Measurements from ENCODE around the gene SNCAIP. TPM values are rescaled to one million over a fixed set of nuclear protein-coding genes. Genes with fewer than 3 reads are reported as not detected.
"Not testable (repeated sequence)": the region's sequence is repeated elsewhere in the genome, so short reads cannot be mapped to it uniquely, and the experiment has no call there.

The SNCAIP gene
- total RNA-seq, 1 donor from 2014 or later, result 2.3 TPM

DNA sequence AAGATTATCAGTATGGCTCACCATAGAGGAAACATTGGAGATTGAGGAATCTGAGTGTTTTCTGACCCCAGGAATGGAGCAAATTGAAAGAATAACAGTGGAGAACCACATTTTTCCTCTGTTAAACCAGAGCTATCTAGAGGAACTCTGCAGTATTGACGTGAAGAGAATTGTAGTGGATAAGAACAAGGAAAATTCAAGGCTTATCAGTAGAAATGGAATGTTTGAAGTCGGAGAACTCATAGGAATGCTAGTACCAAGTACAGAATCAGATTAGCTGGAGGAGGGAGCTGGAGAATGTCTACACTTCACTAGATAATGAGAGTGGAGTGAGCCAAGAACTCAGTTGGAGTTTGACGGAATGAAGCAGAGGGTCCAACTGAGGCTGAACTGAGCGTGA, 50.3 kb downstream of the SNCAIP start:
- ATAC-seq, result no peak

GRCh38 chr5:122363623-122364022, 51.6 kb downstream of the SNCAIP start:
- no peak for ATAC-seq

DNA sequence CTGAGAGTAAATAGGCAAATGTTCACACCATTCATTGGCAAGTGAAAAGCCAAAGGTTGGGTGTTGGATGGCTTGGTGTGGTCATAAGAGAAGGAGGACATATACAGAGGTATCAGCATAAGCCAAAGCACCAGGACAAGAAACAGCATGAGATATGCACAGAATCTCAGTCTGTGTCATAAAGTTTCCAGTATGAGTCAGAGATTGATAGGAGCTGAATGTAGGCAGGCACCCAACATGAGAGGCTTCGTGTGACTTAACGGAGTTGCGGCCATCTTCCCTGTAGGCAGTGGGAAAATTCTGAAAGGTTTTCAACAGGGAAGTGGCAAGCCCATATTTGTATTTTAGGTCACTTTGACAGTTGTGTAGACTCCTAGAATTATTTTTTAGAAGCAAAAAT, 54.5 kb downstream of the SNCAIP start:
- no peak for ATAC-seq

GRCh38 chr5:122367456-122367855, 55.4 kb downstream of the SNCAIP start:
- no peak for ATAC-seq

GRCh38 chr5:122368510-122369251, 56.6 kb downstream of the SNCAIP start:
- no peak for ATAC-seq

DNA sequence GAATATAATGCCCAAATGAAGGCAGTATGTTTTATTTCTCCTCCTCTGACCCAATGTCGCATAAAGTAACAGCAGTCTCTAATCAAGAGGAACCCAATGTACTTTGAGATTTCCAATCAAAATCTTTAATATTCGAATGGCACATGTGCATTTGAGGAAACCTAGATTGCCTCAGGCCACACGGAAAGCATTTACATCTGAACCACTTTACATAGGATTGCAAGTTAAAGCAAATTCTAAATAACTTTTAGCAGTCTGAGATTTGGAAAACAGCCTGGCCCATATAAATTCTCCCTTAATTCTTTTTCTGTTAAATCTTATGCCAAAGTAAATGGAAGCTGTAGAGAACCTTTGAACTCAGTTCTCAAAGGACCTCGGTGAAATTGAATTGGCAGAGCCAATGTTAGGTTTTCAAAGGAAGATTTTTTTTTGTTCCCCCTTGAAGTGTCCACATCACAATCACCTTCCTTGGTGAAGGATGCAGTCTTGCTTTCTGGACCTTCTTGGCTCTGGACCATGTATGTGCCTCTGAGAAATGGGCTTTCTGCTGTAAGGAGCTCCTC, 57.3 kb downstream of the SNCAIP start:
- no peak for ATAC-seq

DNA sequence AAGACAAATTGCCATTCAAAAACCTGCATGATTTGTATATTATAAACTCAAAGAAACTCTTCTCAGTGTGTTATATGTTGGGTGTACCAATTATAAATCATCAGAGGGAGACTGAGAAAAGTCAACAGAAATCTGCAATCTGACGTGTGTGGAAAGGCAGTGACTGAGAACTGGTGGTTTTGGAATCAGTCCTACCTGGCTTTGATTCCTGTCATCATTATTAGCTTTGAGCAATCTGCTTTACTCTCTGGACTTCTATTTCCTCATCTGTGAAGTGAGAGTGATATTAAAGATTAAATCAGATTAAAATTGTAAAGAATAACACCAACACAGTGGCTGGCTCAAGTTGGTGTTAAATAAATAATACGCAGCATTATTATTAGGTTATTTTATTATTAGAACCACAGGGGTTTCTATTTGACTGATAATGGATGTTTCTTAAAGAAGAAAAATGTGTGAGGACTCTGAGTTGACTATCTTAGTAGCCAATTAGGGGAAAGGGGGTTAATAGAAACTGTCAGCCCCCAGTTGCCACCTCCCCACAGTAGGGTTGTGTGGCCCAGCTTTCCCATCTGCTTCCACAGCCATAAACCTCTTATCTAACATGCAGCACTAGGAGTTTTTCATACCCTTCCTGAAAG, 59.6 kb downstream of the SNCAIP start:
- peak; percentile 25 for ATAC-seq

- no peak for ATAC-seq
Observed at GRCh38 chr5:122374110-122374509, 62.1 kb downstream of the SNCAIP start.

- no peak for ATAC-seq
Observed at GRCh38 chr5:122375801-122376200, 63.8 kb downstream of the SNCAIP start.

GRCh38 chr5:122376250-122376649, 64.2 kb downstream of the SNCAIP start:
- ATAC-seq, result no peak

GRCh38 chr5:122377026-122377425, 65.0 kb downstream of the SNCAIP start:
- no peak for ATAC-seq

DNA sequence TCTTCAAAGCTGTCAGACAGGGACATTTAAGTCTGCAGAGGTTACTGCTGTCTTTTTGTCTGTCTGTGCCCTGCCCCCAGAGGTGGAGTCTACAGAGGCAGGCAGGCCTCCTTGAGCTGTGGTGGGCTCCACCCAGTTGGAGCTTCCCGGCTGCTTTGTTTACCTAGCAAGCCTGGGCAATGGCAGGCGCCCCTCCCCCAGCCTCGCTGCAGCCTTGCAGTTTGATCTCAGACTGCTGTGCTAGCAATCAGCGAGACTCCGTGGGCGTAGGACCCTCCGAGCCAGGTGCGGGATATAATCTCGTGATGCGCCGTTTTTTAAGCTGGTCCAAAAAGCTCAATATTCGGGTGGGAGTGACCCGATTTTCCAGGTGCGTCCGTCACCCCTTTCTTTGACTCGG, 70.9 kb downstream of the SNCAIP start:
- not testable (repeated sequence) for ATAC-seq

- ATAC-seq, result no peak
Observed at GRCh38 chr5:122384739-122385235, 72.8 kb downstream of the SNCAIP start.

- no peak for ATAC-seq
Observed at GRCh38 chr5:122385286-122385685, 73.2 kb downstream of the SNCAIP start.

GRCh38 chr5:122385808-122386207, 73.8 kb downstream of the SNCAIP start:
- no peak for ATAC-seq

DNA sequence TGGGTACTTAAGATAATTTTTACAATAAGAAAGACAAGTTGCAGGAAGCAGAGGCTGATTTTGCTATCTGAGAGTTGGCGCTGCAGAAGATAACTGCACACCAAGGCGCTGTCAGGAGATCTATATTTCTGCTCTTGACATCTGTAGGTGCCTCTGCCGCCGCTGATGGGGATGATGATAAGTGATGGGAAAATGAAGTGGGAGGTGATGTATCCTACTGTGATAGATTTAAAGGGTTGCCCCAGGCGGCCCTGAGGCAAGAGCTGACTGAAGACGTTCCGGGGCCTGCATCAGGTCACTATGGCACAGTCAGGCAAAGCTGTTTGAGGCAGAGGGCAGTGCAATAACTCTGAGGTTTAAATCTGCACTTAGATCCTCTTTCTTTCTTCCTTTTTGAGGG, 78.1 kb downstream of the SNCAIP start:
- ATAC-seq, result no peak

- ATAC-seq, result no peak
Observed at GRCh38 chr5:122390694-122391093, 78.7 kb downstream of the SNCAIP start.

GRCh38 chr5:122391621-122392020, 79.6 kb downstream of the SNCAIP start:
- no peak for ATAC-seq

GRCh38 chr5:122392224-122392623, 80.2 kb downstream of the SNCAIP start:
- no peak for ATAC-seq

GRCh38 chr5:122392824-122393223, 80.8 kb downstream of the SNCAIP start:
- no peak for ATAC-seq

DNA sequence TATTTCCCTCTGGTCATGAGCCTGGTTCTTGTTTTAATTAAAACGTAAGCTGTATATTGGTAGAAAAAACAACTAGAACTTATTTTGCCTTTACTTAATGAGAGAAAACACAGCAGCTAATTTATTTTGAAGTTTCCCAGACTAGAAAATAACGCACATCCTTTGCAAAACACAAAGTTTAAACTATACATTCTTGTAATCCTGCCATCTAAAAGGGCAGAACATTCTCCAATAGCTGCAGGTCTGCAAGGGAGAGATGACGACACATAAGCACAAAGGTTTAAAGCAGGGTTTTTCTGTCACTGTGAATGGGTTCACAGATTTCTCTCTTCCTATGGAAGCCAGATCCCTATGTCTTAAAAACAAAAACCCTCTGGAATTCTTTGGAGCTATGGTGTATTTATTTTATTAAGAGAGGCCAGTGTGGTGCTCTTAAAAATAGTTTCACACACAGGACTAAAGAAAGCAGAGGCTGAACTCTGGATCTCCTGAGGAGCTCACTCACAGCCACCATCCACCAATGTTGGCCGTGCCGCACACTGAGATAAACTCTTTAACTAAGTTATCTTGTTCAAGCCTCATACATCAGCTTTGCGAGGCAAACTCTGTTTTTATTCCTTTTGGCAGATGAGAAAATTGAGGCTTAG, 82.4 kb downstream of the SNCAIP start:
- no peak for ATAC-seq

DNA sequence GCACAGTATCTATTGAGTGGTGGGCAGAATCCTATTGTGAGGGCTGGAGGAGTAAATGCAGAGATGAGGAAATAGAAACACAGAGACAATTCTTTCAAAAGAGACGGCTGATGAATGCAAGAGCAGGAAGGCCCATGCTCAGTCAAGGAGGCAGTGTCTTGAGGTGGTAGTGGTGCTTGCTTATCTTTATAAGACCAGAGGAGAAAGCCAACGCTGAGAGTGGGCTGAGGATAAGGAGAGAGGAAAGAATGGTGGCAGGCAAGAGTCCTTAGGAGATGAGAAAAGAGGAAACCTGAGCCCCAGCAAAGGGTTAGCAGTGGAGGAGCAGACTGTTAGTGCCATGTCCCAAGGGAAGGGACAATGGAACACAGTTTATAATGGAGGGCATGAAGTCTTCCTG, 86.0 kb downstream of the SNCAIP start:
- no peak for ATAC-seq

GRCh38 chr5:122400341-122400740, 88.3 kb downstream of the SNCAIP start:
- ATAC-seq, result no peak
